ENCODE measurements around the gene ADRA2A.

The ADRA2A gene

DNA sequence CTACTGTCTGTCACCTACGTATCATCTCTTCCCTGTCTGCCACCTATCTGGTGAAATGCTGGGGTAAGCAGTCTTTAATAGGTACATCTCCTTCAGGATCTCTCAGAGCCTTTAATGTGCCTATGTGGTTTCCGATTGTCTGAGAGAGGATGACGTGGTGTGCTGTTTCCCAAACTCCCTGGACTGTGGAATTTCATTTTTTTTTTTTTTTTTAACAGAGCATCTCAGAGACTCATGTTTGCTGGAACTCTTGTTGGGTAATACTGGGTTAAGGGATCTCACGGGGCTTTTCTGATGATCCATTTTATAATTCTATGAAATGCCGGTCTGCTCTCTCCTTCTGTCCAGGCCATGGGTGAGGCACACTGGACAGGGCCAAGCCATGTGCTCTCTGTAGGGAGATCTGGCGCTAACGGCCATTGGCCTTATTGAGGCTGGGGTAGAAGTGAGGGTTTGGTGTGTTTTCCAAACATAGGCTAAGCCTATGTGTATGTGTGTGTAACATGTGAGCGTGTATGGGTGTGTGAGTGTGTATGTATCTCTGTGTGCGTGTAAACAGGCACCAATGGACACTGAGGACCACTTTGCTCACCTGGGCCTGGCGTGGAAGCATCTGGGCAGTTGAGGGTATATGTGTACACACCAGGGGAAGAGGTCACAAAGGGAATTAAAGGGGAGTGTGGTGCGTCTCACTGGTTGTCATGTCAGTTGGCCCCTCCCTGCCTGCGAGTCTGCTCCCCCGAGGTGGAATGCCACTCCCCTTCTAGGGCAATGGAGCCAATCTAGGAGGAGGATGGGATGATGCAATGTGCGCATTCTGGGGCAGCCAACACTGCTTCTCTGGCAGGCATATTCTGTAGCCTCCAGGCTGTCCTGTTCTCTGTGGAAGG, 7.8 kb downstream of the ADRA2A start:
- no peak for DNase-seq

DNA sequence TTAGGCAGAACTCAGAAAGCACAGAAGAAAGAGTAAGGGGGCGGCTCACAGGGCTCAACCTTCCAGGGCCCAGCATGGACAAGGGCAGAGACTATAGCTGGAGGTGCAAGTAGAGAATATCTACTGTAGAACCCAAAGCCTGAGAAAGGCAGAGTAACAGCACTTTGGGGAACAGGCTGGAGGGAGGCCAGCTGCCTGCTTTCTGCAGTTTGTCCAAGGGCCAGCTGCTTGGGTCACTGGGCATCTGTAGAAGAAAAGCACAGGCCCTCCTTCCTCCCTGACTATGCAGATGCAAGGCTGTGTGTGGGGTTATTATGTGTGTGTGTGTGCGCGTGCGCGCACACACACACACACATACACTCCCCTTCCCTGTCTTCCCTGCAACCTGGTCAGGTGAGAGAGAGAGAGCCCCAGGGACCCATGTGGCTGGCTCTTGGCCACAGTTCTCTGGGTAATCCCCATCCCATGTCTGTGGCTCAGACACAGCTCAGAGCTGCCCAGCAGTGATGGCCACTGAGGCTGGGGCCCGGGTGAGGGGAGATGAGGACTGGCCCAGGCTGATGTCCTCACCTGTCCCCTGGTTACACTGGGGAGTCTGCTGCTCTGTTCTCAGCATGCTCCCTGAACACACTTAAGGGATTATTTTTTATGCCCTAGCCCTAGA, 9.0 kb downstream of the ADRA2A start:
- no peak for DNase-seq

DNA sequence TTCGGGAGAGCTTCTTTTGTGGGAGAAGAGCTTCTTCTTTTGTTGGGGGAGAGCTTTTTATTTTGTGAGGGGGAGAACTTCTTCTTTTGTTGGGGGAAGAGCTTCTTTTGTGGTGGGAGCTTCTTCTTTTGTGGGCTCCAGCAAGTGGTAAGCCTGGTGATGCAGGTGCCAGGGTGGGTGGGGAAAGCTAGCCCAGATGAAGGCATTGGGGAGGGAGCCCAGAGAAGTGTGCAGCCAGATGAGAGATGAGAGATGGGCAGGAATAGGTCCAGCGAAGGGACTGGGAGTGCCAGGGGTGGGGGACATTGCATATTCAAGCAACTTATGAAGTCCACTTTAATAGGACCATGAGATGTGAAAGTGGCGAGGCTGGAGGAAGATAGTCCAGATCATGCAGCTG, 9.7 kb downstream of the ADRA2A start:
- no peak for DNase-seq

DNA sequence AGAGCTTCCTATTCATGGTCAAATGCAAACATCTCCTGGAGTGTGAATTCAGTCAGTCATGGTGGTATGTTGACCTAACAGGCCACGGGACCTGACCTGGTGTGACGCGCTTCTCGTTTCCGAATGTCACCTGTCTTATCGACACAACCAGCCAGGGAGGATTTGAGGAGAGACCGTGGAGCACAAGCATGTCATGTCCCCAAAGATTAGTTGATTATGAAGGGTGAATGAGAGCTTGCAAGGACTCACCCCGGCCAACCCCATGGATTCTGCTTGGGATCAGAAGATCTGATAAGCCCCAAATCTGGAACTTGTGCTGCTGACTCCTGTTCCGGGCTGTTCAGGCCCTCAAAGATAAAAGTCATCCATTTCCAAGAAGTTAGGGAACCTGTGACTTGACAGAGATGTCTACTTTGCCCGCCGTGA, 10.5 kb downstream of the ADRA2A start:
- no peak for DNase-seq

DNA sequence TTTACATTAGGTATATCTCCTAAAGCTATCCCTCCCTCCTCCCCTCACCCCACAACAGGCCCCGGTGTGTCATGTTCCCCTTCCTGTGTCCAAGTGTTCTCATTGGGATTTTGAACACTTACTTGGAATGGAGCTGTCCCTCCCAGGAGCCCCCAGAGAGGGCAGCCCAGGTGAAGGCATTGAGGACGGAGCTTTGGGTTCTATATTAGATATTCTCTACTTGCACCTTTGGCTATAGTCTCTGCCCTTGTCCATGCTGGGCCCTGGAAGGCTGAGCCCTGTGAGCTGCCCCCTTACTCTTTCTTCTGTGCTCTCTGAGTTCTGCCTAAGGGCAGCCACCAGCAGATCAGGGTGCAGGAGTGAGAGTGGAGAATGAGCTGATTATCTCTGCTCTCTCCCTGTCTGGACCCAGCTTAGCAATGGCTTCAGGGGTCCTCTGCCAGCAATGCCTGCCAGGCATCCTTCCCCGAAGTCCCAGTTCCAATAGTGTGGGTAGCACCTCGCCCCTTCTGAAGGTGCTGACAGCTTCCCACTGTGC, 11.2 kb downstream of the ADRA2A start:
- no peak for DNase-seq

DNA sequence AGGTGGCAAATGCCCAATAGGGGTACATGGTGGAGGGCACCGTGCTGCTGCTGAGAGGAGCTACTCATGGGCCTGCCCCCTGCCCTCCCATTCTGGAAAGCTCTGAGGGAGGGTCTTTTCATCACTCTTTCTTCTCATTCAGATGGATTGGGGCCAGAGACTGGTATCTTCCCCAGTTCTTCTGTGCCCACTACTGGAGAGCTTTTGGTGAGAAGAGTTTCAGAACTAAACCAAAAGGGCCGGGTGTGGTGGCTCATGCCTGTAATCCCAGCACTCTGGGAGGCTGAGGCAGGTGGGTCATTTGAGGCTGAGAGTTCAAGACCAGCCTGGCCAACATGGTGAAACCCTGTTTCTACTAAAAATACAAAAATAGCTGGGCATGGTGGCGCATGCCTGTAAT, 12.5 kb downstream of the ADRA2A start:
- no peak for DNase-seq

DNA sequence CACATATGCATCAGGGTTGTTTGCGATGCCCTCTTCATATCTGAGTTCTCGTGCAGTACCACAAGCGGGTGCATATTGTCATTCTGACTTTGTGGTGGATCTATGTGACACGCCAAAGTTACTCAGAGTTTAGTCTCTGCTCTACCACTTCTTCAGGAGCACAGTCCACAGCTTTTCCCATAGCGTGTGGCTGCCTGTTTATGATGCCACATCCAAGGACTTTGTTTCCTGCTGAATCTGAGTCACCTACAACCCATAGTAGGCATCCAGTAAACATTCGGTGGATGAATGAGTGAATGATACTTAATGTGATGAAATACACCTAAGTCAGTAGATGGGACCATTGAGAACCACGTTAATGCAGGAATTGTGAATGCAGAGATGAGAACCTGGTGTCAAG, 15.0 kb downstream of the ADRA2A start:
- no peak for DNase-seq

DNA sequence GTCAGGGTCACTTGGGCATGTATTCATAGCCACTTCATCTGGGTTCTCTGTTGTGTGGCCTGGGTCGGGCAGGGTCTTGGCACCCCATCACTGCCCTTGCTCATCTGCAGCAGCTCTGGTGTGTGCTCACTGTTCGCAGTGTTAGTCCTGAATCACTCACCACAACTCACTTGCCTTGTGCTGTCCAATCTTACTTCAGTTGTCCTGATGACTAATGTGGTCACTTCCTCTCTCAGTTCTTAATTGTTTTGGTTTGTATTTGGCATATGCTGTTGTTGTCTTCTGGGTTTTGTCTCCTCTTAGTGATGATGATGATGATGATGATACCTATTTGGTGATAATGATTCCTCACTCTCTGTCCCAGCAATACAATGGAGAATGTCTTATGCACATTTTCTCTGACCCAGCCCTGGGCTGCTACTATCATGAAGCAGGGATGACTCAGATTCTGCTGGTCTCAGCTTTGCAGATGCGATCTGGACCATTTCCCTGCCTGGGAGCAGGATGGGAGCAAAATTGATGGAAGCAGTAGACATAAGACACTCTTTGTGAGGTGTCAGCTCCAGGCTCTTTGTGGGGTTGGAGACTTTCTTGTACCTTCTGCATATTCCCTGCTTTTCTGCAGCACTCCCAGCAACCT, 17.0 kb downstream of the ADRA2A start:
- peak; percentile 53 for DNase-seq

DNA sequence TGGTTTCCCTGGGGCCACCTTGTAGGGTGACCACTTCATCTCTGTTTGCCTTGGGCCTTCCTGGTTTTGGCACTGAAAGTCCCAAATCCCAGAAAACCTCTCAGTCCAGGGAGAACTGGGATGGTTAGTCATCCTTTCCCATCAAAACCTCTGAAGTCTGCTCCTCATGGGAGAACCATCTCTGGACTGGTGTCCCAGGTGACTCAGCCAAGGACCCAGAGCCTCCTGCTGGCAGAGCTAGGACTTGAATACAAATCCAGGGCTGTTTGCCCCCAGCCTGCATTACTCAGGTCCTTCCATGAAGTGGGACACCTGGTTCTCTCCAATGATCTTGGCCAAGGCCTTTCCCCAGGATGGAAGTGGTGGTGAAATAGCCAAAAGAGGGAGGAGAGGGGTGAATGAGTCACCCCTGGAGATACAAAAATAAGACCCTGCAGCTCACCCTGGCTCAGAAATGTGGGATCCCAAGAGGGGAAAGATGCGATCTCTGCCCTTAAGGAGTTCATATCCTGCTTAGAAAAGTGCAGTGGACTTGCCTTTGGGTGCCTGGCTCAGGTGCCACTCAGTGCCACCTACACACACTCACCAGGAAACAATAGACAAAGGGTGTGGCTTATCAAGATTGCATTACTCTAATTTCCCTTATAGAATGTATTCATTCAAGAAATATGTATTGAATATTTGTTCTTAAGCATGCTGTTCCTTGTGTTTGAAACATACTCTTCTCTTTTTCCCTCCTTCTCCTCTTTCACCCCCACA, 22.0 kb downstream of the ADRA2A start:
- DNase-seq: no peak

DNA sequence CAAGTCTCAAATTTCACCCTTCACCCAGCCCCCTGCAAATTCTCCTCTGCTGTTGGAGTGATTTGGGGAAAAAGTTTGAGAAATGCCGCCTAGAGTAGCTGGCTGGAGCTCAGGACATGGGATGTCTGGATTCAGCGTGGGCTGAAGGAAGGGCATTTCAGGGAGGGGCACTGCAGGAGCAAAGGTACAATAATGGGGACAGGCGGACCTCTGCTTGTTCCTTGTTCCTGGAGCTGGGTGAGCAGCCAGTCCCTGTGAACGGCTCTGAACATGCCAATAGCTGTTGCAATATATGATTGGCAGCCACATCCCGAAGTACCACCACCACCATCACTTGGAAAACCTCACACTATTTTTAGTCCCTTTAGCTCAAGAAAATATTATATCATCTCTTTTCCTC, 23.4 kb downstream of the ADRA2A start:
- no peak for DNase-seq

DNA sequence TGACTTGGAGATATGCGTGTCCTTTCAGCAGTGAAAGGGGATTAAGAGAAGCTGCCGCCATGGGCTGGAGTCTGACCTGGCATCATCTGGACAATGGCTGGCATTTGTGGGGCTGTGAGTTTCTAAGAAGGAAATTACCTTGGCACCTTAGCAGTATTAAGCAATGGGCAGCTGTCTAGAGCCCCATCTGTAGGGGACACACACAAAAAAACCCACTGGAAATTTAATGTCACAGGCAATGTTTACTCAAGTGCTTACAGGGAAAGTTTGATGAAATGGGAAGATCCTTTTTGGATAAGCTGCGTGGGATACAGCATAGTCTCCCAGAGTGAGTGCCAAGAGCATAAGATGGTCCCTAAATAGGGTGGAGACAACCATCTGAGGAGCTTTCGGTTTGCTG, 25.0 kb downstream of the ADRA2A start:
- DNase-seq: no peak

DNA sequence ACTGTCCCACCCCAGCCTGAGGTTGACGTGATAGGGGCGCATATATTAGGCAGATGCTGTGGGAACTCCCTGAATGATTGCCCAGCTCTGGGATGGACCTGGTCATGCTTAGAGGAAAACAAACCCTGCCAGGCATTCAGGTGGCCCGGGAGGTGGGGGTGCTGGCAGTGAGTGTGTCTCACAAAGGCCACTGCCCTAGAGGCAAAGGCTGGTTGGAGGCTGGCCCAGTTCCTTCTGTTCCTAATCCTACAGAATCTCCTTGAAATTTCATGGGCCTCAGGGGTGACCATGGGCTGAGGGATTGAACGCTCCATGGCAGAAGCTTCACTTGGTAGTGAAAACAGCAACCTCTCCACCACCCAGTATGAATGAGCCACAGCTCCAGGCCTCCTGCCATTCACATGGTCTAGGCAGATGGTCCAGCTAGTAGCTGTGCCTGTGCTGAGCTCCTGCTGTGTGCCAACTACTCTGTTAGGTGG, 25.6 kb downstream of the ADRA2A start:
- no peak for DNase-seq

DNA sequence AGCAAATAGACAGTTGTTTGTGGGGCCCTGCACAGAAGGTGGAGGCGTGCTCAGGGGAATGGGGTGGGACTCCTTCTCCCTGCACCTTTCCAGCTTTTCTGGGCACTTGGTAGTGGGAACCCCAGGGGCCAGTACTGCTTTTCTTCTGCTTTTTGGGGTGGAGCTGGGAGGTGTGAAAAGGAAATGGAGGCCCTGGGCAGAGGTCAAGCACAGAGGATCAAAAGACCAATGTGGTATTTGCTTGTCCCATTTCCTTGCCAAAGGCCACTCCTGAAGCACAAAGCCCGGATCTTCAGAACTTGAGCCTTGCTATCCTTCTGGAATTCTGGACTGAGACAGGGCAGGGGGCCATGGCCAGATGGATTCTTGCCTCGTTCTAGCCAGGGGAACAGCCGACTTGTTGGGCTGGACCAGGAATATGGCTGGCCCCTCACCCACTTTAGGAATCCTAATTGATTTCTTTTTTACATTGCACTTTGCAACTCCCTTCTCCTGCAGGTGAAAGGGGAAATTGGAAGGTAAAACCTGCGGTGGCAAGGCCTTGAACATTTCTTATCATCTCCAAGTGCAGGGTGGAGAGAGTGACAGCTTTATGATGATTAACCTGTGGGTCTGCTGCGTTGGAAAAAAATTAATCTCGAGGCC, 26.5 kb downstream of the ADRA2A start:
- DNase-seq: no peak

DNA sequence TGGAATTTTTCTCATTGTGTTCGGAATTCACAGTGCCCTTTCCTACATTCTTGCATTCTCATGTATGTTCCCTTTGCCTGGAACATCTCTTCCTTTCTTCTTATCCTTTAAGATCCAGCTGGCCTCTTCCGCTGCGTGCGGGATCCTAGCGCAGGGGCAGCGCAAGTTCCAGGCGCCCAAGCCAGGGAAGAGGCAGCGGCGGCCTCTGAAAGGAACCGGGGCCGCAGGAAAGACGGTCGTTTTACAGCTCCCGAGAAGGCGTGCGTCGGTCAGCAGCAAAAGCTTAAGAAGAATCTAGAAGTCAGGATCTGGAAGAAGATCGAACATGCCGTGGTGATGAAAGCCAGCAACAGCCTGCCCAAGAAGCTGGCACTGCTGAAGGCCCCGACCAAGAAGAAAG, 28.0 kb downstream of the ADRA2A start:
- DNase-seq: no peak

DNA sequence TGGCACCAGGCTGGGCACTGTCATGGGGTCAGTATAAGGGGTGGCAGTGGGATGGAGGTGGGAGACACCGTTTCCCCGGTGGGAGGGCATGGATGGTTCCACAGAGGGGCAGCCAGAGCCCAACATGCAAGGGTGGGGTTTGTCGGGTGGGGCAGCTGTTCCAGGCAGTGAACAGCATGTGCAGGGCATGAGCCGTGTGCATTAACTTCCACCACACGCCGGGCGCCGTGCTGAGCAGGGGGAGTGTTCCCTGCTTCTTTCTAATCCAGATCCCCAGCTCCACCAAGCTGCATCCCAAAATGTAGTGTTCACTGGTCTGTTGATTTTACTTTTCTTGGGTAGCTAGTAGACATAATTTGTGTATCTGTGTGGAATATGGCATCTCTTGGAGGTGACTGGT, 29.3 kb downstream of the ADRA2A start:
- DNase-seq: no peak

DNA sequence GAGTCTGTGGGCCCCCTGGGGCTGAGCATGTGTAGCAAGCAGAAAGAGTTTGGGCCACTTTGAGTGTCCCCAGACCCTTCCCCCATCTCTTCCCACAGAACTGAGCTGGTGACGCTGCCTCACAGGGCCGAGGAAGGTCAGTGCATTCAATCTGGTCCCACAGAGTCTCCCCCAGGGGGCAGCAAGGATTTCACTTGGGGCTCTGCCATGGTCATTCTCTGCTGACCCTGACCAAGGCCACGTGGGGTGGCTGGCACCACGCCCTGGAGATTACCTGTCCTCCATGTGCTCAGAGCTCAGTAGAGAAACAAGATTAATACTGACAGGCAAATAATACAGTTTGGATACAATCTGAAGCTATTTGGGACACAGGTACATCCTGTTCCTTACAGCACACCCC, 30.2 kb downstream of the ADRA2A start:
- no peak for DNase-seq

DNA sequence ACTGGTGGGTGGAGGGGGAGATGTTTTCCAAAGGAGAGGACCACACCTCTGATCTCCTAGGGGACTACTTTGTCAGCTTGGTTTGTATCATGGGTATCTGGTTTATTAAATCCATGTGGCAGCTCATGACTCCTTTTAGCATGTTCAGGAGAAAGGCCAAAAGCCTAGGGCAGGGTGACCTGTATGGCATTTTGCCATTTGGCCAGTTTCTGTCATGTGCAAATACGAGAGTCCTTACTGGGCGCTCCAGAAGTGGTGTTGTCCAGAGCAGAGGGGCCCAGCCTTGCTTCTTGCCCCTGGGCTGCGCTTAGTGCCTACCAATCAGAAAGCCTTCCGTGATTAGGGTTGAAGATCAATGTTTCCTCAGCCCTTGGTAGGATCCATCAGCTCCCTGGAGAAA, 31.0 kb downstream of the ADRA2A start:
- no peak for DNase-seq

DNA sequence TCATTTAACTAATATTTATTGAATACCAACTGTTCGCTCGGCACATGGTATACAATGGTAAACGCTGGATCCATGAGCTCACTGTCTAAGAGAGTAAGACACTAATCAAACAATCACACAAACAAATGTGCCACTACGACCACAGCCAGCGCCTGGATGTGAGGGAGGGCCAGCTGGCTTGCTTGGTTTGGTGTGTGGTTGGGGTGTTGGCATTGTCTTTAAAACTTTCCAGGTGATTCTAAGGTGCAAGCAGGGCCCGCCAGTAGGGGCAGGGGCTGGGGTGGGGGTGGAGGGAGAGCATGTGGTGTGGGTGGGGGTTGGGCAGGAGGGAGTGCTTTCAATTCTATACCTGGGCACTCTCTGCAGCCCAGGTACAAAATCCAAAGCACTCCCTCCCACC, 31.6 kb downstream of the ADRA2A start:
- no peak for DNase-seq

DNA sequence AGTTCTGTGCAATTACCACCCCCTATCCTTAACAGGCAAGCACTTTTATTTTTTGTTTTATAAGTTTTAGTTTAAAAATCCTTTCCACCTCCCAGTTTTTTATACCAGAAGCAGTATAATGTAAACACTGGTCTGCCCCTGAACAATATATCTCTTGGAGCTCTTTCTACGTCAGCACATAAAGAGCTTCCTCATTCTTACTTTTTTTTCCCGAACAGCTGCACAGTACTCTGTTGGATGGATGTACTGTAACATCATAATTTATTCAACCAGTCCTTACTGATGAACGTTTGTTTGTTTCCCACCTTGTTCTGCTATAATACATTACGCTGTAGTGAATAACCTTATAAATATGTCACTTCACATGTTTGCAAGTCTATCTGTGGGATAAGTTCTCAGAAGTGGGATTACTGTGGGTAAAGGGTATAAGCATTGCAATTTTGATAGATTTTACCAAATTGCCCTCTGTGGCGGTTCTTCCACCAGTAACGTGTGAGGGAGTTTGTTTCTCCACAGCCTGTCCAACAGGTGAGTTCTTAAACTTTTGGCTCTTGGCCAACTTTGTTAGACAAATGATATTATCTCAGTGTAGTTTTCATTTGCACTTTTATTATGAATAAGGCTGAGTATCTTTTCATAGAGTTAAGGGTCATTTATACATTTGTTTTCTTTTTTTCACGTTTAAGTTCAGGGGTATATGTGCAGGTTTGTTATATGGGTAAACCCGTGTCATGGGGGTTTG, 32.8 kb downstream of the ADRA2A start:
- DNase-seq: no peak

DNA sequence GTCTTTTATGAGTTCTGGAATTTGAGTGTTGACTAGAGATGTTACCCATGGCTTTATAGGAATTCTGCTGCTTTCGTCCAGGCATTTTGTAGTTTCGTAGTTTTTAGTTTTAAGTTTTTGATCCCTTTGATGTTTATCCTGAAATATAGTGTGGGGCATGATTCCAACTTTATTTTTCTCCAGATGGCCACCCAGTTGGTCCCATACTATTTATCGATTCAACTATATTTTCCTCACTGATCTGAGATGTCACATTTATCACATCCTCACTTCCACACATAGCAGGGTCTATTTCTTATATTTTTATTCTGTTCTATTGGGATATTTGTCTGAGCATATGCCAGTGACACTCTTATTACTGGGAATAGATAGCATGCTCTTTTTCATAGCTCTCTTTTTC, 33.9 kb downstream of the ADRA2A start:
- DNase-seq: no peak

DNA sequence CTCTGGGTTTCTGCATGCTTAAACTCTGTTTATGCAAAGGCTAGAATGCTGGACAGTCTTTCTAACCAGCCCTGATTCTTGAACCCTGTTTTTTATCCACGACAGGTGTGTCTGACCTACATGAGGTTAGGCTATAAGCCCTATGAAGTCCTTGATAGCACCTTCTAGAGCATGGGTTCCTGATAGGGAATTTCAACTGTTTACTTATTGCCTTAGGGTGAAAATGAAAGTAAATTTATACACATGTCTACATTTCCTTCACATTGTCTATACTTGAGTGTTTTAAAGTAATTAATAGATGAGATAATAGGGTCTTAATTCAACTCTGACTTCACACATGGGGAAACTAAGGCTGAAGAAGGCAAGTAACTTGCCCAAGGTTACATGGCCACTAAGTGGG, 35.5 kb downstream of the ADRA2A start:
- no peak for DNase-seq

Data from suppressor macrophage treated with lipopolysaccharide for 4 hours (primary cell).